K562 (cell line): ENCODE results near the gene TDO2. TPM values are rescaled to one million over a fixed set of nuclear protein-coding genes. Genes with fewer than 3 reads are reported as not detected.

Experiments used
- ATAC-seq: fragments of 200-7000 bp; cut with Tn5 transposase; 3 replicates; pipeline ENCODE4 v1.9.1; 2020; ENCODE audit warnings: moderate library complexity
- BruUV-seq: library from RNA; stranded (reverse); fragments of 400-500 nt; replicated peaks from 2 replicates; lab custom pipeline; 2021; lab: Mats Ljungman, UMichigan
- CTCF ChIA-PET: fragments of 300-600 bp; formaldehyde crosslinking; extraction: SDS; loops from one replicate; lab custom pipeline; 2021; ENCODE audit warnings: low intra/inter-chr PET ratio; lab: Yijun Ruan, JAX
- POLR2A ChIA-PET: fragments of 300-600, 350-650 bp; sonication (Branson Sonifier 250); formaldehyde crosslinking; extraction: SDS; loops from one replicate; lab custom pipeline; 2021; ENCODE audit warnings: antibody characterized with exemption, inconsistent platforms; lab: Yijun Ruan, JAX
- DNase-seq, 4 experiments: peaks; one replicate each; pipeline versions ENCODE4 v3.0.0 to v3.0.0-alpha.2; 2011 to 2018; ENCODE audit warnings: low spot score in 3 of 4, mixed read lengths in 3 of 4; ENCODE audit errors: extremely low read depth in 1 of 4
- FAIRE-seq: peaks from 2 replicates; lab custom pipeline; 2011; peaks lifted over from hg19 to GRCh38; lab: Jason Lieb, UNC
- H2AFZ ChIP-seq: 2 replicates; pipeline ENCODE4 v1.6.0; 2011; ENCODE audit warnings: low read depth, low read length, control low read depth, inconsistent platforms
- H3K27ac ChIP-seq: fragments of 200-600 bp; 3 replicates; pipeline ENCODE4 v1.8.0; 2011; ENCODE audit warnings: low read depth, mild to moderate bottlenecking, control low read depth, inconsistent platforms, low read length, moderate library complexity, mixed read lengths; ENCODE audit errors: extremely low read depth
- H3K27me3 ChIP-seq, 2 experiments: fragments of 300-600 bp in 1 of 2; 2 replicates in 1 of 2; 3 replicates in 1 of 2; pipeline versions ENCODE4 v1.6.0 to v1.8.0; 2011; ENCODE audit warnings: inconsistent platforms in 2 of 2, low read length in 2 of 2, mild to moderate bottlenecking in 1 of 2, mixed read lengths in 1 of 2, moderate library complexity in 1 of 2; ENCODE audit not compliant: control insufficient read depth in 2 of 2, insufficient read depth in 2 of 2
- H3K36me3 ChIP-seq: fragments of 300-600 bp; 3 replicates; pipeline ENCODE4 v1.8.0; 2011; ENCODE audit warnings: mild to moderate bottlenecking, low read length, inconsistent platforms; ENCODE audit not compliant: control insufficient read depth, insufficient read depth
- H3K4me1 ChIP-seq, 2 experiments: fragments of 200-600 bp in 1 of 2; replicated peaks in 1 of 2; 2 replicates in 1 of 2; 3 replicates in 1 of 2; pipeline versions ENCODE4 v1.5.1 to v1.8.0; 2011; ENCODE audit warnings: inconsistent platforms in 2 of 2, low read length in 2 of 2, mild to moderate bottlenecking in 1 of 2, mixed read lengths in 1 of 2, moderate library complexity in 1 of 2; ENCODE audit not compliant: control insufficient read depth in 2 of 2, insufficient read depth in 2 of 2
- H3K4me2 ChIP-seq: 2 replicates; pipeline ENCODE4 v1.6.1; 2011; ENCODE audit warnings: low read length, control low read depth, inconsistent platforms, mixed read lengths; ENCODE audit not compliant: insufficient read depth
- H3K4me3 ChIP-seq: fragments of 200-600 bp; sonication (generic), shearing (Covaris generic); 2 replicates; pipeline ENCODE4 v1.5.1; 2016; ENCODE audit warnings: control low read depth, inconsistent platforms
- H3K79me2 ChIP-seq: fragments of 200-600 bp; 3 replicates; pipeline ENCODE4 v1.8.0; 2011; ENCODE audit warnings: low read length, inconsistent platforms; ENCODE audit not compliant: control insufficient read depth, insufficient read depth
- H3K9ac ChIP-seq, 2 experiments: 2 replicates each; pipeline versions ENCODE4 v1.6.0 to v1.6.1; 2011; ENCODE audit warnings: low read depth in 2 of 2, low read length in 2 of 2, control low read depth in 1 of 2, inconsistent platforms in 1 of 2, mild to moderate bottlenecking in 1 of 2, mixed read lengths in 1 of 2; ENCODE audit not compliant: insufficient read depth in 1 of 2
- H3K9me1 ChIP-seq: one replicate; pipeline ENCODE4 v1.6.0; 2011; ENCODE audit warnings: inconsistent platforms, mild to moderate bottlenecking, low read length, moderate library complexity; ENCODE audit not compliant: control insufficient read depth, insufficient read depth
- H3K9me3 ChIP-seq: replicated peaks from 2 replicates; pipeline ENCODE4 v1.5.1; 2011; ENCODE audit warnings: low read depth, low read length, inconsistent platforms; ENCODE audit not compliant: control insufficient read depth, insufficient read depth
- H4K20me1 ChIP-seq: replicated peaks from 2 replicates; pipeline ENCODE4 v1.6.1; 2011; ENCODE audit warnings: low read length, inconsistent platforms, mixed read lengths; ENCODE audit not compliant: control insufficient read depth, insufficient read depth
- COPS2 ChIP-seq: fragments of 450-650 bp; conservative IDR thresholded peaks from 2 replicates; pipeline ENCODE4 v1.6.1; 2016; ENCODE audit warnings: mild to moderate bottlenecking, moderate library complexity
- JUNB ChIP-seq: fragments of 450-650 bp; formaldehyde crosslinking; conservative IDR thresholded peaks from 2 replicates; pipeline ENCODE4 v1.4.0; 2020; ENCODE audit warnings: mild to moderate bottlenecking
- MGA ChIP-seq: fragments of 450-650 bp; IDR thresholded peaks from 2 replicates; pipeline ENCODE4 v1.6.1; 2016; ENCODE audit warnings: mild to moderate bottlenecking, moderate library complexity
- NRF1 ChIP-seq, 2 experiments: fragments of 450-650 bp; IDR thresholded peaks in 1 of 2; conservative IDR thresholded peaks in 1 of 2; 2 replicates each; pipeline ENCODE4 v1.6.1; 2014; ENCODE audit warnings: mild to moderate bottlenecking in 2 of 2
- STAT5A ChIP-seq: IDR thresholded peaks from 2 replicates; pipeline ENCODE4 v1.6.1; 2012; ENCODE audit warnings: low read length, inconsistent platforms, borderline replicate concordance
- ZBTB12 ChIP-seq: fragments of 250-450 bp; sonication (Bioruptor Pico); IDR thresholded peaks from 2 replicates; pipeline ENCODE4 v1.4.0; 2020
- ZNF280A ChIP-seq: fragments of 450-650 bp; IDR thresholded peaks from 2 replicates; pipeline ENCODE4 v1.6.1; 2018; ENCODE audit warnings: mild to moderate bottlenecking, low read depth; ENCODE audit not compliant: partially characterized antibody
- WGBS: fragments of 100-300 bp; shearing (Covaris generic); methylation state at CpG from one replicate; pipeline ENCODE4 v1.1.6; 2016; ENCODE audit warnings: low coverage, mixed read lengths; ENCODE audit not compliant: insufficient coverage; ENCODE audit errors: missing lambda C conversion rate; 5-methylcytosine and 5-hydroxymethylcytosine counted together
- in situ Hi-C: fragments of 300-500 bp; cut with MboI; formaldehyde crosslinking; loops from 4 replicates; pipeline ENCODE4 v1.15.0; 2018; ENCODE audit warnings: inconsistent platforms, mixed read lengths
- intact Hi-C: fragments of 100-400 bp; cut with micrococcal nuclease; formaldehyde crosslinking; loops from 2 replicates; pipeline ENCODE4 v1.14.2; 2022
- polyA plus RNA-seq, 8 experiments: library from polyadenylated mRNA; depleted of rRNA in 4 of 8; stranded (reverse) in 5 of 8; unstranded in 3 of 8; fragments of >200 nt; fragmentation: Nextera tagmentation in 2 of 8; fragmentation: Illumina TruSeq in 1 of 8; extraction: Ambion mirVana in 2 of 8; extraction: Trizol in 1 of 8; gene quantifications; 2 replicates each; pipeline versions ENCODE4 v1.2.1 to v1.2.3, GENCODE V29; 2011 to 2014; ENCODE audit warnings: inconsistent platforms in 1 of 8, missing spikeins in 1 of 8
- total RNA-seq, 7 experiments: library from RNA; depleted of rRNA in 6 of 7; stranded (reverse); fragments of >200 nt in 6 of 7; fragmentation: Illumina TruSeq in 2 of 7; extraction: Trizol in 2 of 7; gene quantifications; 2 replicates each; pipeline versions ENCODE4 v1.2.1 to v1.2.3, GENCODE V29; 2011 to 2021; ENCODE audit warnings: low replicate concordance in 1 of 7

The TDO2 gene
- total and polyA plus RNA-seq, 9 of the 15 experiments (the other 6 are each of a cell fraction or from before 2014, with no cell fraction given), result 0.09 to 0.65 (median 0.22) TPM; not detected in 2

GRCh38 chr4:155950461-155950860, 47.0 kb downstream of the TDO2 start (continued):
- TF ChIP-seq ZNF280A, result no peak
- TF ChIP-seq STAT5A, result no peak
- no peak for TF ChIP-seq NRF1 (conservative IDR thresholded peaks at IDR 0.05 in 1 of 2, IDR thresholded peaks at IDR 0.05 in 1 of 2)

GRCh38 chr4:155952501-155952901, 49.0 kb downstream of the TDO2 start:
- no peaks in the 10 kb centered on the region for H3K27me3 ChIP-seq
- H2AFZ ChIP-seq, result no peak overlapping the region
- no peak for DNase-seq
- ChIA-PET CTCF (no interaction called here), POLR2A (no interaction called here)
- in situ Hi-C loops, result no loop called here
- ATAC-seq, result no peak
- H3K36me3 ChIP-seq, result no peaks in the 10 kb centered on the region
- no TSS peak for BruUV-seq
- H3K9ac ChIP-seq, result no peak overlapping the region
- H3K4me3 ChIP-seq, result no peak overlapping the region
- WGBS, result 0% methylated on average over 6 of the region's 6 CpGs
- no peaks in the 10 kb centered on the region for H3K9me3 ChIP-seq
- H3K27ac ChIP-seq, result no peak overlapping the region
- FAIRE-seq, result no peak
- H3K9me1 ChIP-seq, result no peaks in the 10 kb centered on the region
- no peaks in the 10 kb centered on the region for H4K20me1 ChIP-seq
- peaks cover 0 to 7% of the 10 kb centered on the region in 2 experiments; a peak in 2 of 5 replicates for H3K4me1 ChIP-seq
- H3K4me2 ChIP-seq, result no peak overlapping the region
- no peaks in the 10 kb centered on the region for H3K79me2 ChIP-seq
- intact Hi-C loops, result loop anchor here (5.0 to 10.0 kb wide), 3 partner anchors 510 to 1398 kb away; partner anchors contain the start of gene PLRG1
- TF ChIP-seq ZBTB12 (no peak), COPS2 (no peak), JUNB (CRISPR knock-in tag) (no peak), MGA (no peak)
